Measurements from ENCODE around the gene HECTD4.

The HECTD4 gene

DNA sequence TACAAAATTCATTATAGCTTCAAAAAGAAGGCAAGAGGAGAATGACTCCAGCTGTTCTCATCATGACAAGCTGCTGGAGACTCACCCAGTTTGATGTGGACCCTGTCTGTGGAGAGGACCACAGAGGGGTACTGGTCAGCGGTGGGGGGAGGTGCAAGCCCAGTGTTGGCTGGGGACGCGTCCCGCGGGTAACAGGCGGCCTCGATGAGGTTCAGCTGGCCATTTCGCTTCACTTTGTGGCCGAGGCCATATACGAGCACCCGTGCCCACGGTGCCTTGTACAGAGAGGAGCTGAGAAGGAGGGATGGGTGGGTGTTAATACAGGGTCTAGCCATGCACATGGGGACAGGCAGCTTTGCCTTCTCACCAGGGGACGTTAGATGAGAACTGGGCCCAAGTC, 189.8 kb downstream of the HECTD4 start:
- no peak overlapping the region for H3K4me3 ChIP-seq (replicated peaks; ENCODE audit: low read depth, low read length)
- TF ChIP-seq, protein P1, sequence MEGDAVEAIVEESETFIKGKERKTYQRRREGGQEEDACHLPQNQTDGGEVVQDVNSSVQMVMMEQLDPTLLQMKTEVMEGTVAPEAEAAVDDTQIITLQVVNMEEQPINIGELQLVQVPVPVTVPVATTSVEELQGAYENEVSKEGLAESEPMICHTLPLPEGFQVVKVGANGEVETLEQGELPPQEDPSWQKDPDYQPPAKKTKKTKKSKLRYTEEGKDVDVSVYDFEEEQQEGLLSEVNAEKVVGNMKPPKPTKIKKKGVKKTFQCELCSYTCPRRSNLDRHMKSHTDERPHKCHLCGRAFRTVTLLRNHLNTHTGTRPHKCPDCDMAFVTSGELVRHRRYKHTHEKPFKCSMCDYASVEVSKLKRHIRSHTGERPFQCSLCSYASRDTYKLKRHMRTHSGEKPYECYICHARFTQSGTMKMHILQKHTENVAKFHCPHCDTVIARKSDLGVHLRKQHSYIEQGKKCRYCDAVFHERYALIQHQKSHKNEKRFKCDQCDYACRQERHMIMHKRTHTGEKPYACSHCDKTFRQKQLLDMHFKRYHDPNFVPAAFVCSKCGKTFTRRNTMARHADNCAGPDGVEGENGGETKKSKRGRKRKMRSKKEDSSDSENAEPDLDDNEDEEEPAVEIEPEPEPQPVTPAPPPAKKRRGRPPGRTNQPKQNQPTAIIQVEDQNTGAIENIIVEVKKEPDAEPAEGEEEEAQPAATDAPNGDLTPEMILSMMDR (IDR thresholded peaks at IDR 0.05; ENCODE audit: low read depth, low read length, missing control alignments): no peak
- DNase-seq (ENCODE audit: extremely low read depth, low read depth): no peak

DNA sequence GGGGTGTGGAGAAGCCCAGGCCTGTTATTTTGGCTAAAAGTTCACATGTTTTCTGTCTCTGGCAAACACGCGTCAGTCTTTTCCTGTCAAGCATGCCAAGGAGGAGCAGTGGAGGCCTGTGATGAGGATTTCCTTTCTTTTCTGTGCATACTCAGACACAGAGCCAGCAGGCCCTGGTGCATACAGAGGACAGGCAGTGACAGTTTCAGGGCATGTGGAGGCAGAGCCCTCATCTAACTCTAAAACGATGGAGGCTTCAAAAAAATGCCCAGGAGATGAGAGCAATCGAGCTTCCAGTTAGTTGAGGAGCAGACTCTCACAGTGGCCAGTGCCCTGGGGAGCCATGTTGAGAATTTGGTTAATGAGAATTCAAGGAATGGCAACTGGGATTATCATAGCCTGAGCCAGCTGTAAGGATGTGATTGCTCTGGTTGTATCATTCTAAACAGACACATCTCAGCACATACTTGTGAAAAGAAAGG, 190.3 kb downstream of the HECTD4 start:
- TF ChIP-seq, protein P1 (IDR thresholded peaks at IDR 0.05; ENCODE audit: low read depth, low read length, missing control alignments): no peak
- no peak overlapping the region for H3K4me3 ChIP-seq (replicated peaks; ENCODE audit: low read depth, low read length)
- no peak for DNase-seq (ENCODE audit: extremely low read depth, low read depth)

DNA sequence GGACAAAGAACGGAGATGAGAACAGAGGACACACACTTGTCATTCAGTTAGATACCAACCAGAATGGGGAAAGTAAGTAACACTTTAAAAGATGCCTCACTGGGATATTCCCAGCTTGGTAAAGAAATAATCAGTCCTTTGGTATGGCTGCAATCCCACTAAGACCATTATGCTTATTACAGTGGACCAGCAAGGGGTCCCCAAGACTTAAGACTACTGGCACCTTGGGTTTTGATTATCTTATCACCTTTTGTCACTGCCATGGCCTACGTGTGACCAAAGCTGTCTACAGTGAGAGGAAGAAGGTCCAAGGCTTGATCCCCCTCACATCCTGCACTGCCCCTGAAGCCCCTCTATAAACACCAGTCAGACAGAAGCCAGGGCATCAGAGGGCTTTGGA, 191.0 kb downstream of the HECTD4 start:
- TF ChIP-seq, protein P1 (IDR thresholded peaks at IDR 0.05; ENCODE audit: low read depth, low read length, missing control alignments): no peak
- no peak overlapping the region for H3K4me3 ChIP-seq (replicated peaks; ENCODE audit: low read depth, low read length)
- DNase-seq (ENCODE audit: extremely low read depth, low read depth): no peak

DNA sequence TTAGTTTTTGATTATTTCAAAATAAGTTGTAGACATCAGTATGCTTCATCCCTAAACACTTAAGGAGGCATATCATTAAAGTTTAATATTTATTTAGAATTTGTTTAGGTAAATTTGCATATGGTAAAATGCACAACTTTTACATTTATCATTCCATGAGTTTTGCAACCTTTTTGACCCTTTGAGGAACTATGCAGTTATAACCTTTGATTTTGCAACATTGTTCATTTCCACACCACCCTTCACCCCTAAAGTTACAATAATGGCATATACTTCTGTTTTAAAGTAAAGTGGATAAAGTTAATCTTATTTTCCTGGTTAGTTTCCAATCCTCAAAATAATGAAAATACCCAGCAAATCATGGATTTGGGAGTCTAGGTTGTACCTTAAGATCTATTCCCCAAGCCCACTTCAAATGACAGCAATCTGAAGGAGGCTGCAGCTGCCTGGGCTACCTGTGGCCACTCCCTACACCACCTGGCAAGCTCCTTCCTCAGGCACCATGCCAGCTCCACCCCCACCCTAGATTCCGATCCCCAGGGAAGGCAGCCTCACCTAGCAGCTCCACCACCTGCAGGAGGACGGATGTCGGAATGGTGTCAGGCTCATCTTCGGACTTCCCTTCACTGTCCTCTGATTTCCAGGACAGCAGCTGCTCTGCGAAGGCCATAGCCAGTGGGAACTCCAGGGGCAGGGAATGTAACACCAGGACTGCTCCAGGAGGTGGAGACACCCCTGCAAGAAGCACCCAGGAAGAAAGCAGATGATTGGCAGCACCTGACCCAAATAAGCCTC, 191.8 kb downstream of the HECTD4 start:
- DNase-seq (ENCODE audit: extremely low read depth, low read depth): no peak
- H3K4me3 ChIP-seq (replicated peaks; ENCODE audit: low read depth, low read length): no peak overlapping the region
- TF ChIP-seq, protein P1 (IDR thresholded peaks at IDR 0.05; ENCODE audit: low read depth, low read length, missing control alignments): no peak

DNA sequence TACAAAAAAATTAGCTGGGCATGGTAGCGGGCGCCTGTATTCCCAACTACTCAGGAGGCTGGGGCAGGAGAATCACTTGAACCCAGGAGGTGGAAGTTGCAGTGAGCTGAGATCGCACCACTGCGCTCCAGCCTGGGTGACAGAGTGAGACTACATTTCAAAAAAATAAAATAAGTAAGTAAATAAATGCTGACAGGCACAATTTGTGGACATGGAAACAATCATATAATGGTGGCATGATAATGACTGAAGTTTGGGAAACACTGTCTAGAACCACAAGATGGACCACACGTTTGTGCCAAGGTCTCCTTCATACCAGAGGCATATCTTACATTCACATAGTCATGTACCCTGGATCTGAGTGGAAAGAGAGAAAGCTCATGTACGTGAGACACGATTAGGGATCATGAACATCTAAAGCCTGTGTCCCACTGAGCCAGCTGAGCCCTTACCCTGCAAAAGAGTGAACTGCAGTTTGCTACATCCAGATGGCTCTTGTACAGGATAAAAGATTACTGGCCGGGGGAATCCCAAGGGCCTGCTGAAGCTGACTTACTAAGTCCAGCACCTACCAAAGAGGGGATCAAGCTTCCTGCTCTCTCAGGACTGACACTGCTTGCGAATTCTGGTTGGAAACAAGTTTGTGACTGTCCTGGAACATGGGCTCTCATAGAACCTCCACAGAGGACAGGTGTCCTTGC, 194.0 kb downstream of the HECTD4 start:
- H3K4me3 ChIP-seq (replicated peaks; ENCODE audit: low read depth, low read length): no peak overlapping the region
- no peak for DNase-seq (ENCODE audit: extremely low read depth, low read depth)
- TF ChIP-seq, protein P1 (IDR thresholded peaks at IDR 0.05; ENCODE audit: low read depth, low read length, missing control alignments): no peak

DNA sequence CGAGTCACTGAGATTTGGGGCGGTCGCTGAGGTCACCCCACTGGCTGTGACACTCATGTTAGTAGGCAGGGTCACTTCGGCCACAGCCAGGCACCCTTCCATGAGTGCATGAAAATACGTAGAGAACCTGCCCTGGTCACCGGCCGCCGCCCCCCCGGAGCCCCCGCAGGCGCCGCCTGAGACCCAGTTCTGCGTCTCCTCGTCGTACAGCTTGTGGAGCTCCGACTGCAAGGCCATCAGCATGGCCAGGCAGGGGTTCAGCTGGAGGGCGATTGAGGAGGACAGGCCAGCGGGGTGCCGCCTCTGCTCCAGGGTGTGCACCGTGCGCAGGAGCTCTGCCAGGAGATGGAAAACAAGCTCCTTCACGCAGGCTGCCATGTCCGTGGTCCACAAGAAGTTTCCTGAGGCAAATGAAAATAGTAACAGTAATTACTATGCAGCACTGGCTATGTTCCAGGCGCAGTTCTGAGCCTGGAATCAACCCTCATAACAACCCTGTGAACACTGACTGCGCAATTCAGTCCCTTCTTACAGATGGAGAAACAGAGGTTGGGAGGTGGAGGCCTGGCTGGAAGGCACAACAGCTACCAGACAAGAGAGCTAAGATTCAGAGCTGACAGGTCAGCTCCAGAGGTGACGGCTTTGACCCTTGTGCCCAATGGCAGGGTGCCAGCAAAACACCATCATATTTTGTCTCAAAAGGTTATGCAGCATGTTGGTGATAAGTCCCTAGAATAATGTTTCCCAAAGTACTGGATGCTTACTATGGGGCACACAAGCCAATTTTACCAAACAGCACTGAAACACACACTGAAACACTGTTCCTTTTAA, 196.9 kb downstream of the HECTD4 start:
- no peak for DNase-seq (ENCODE audit: extremely low read depth, low read depth)
- TF ChIP-seq, protein P1 (IDR thresholded peaks at IDR 0.05; ENCODE audit: low read depth, low read length, missing control alignments): no peak
- H3K4me3 ChIP-seq (replicated peaks; ENCODE audit: low read depth, low read length): no peak overlapping the region

Data from HFF-Myc (cell line).